CD4-positive, alpha-beta T cell treated with Interleukin-15 for 4 hours (primary cell): ENCODE measurements around the gene OR56A4.
"Not testable (repeated sequence)": the region's sequence is repeated elsewhere in the genome, so short reads cannot be mapped to it uniquely, and the experiment has no call there.

Experiments used
- DNase-seq: peaks from one replicate; pipeline ENCODE4 v3.0.0-alpha.2; 2020; ENCODE audit warnings: low spot score

OR56A4 gene

DNA sequence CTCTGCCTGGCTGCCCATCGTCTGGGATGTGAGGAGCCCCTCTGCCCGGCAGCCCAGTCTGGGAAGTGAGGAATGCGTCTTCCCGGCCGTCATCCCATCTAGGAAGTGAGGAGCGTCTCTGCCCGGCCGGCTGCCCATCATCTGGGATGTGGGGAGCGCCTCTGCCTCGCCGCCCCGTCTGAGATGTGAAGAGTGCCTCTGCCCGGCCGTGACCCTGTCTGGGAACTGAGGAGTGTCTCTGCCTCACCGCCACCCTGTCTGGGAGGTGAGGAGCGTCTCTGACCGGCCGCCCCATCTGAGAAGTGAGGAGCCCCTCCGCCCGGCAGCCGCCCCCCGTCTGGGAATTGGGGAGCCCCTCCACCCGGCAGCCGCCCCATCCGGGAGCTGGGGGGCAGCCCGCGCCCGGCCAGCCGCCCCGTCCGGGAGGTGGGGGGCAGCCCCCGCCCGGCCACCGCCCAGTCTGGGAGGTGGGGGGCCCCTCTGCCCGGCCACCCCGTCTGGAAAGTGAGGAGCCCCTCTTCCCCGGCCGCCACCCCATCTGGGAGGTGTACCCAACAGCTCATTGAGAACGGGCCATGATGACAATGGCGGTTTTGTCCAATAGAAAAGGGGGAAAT lies 45.9 kb downstream of the OR56A4 start:
- not testable (repeated sequence) for DNase-seq

DNA sequence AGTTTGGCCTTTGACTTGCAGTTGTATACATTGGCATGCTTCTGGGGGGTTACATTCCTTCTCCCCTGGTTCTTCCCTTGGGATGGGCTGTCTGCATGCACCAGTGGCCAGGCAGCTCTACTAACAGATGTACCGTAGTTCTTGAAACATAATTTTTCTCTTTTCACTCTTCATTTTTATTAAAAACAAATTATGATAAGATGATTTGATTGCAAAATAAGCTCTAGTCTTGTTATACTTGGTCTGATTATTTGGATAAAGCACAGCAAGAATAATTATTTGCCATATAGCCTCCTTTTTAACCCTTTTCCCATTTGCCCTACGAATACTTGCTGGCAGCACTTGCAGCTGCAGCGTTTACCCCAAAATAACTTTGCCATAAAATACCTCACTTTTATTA lies 51.2 kb downstream of the OR56A4 start:
- no peak for DNase-seq
